B cell (primary cell): ENCODE results near the gene BSDC1. TPM values are rescaled to one million over a fixed set of nuclear protein-coding genes. Genes with fewer than 3 reads are reported as not detected.
A peak's percentile ranks its signal among the peaks of the same experiment; 100 is the strongest.

ENCODE experiments used
- ATAC-seq: fragments of 200-7000 bp; cut with Tn5 transposase; one replicate; pipeline ENCODE4 v1.10.0; 2021; ENCODE audit warnings: low read depth, mild to moderate bottlenecking, moderate number of reproducible peaks, moderate library complexity
- CTCF ChIA-PET: fragments of 350-600 bp; sonication (Branson Sonifier 250); formaldehyde crosslinking; loops from one replicate; lab custom pipeline; 2021; ENCODE audit warnings: antibody characterized with exemption, inconsistent platforms; lab: Charles Lee
- POLR2A ChIA-PET: fragments of 350-600 bp; sonication (Branson Sonifier 250); formaldehyde crosslinking; loops from one replicate; lab custom pipeline; 2021; ENCODE audit warnings: antibody characterized with exemption; lab: Charles Lee
- DNase-seq: peaks from one replicate; pipeline ENCODE4 v3.0.0; 2013
- H2AFZ ChIP-seq: 2 replicates; pipeline ENCODE4 v1.6.1; 2012; ENCODE audit warnings: mild to moderate bottlenecking, low read depth, low read length; ENCODE audit not compliant: insufficient read depth, poor library complexity, severe bottlenecking
- H3K27ac ChIP-seq, 2 donors: 1 replicate in 1 of 2; 2 replicates in 1 of 2; pipeline ENCODE4 v1.5.1; 2012 to 2013; ENCODE audit warnings: low read length in 2 of 2, mild to moderate bottlenecking in 2 of 2, moderate library complexity in 1 of 2
- H3K27me3 ChIP-seq, 4 experiments: fragments of 200-600 bp in 1 of 4; sonication (generic) in 1 of 4; replicated peaks in 1 of 4; 1 replicate in 2 of 4; 2 replicates in 2 of 4; pipeline versions ENCODE4 v1.6.1 to v1.7.0; 2013 to 2016; ENCODE audit warnings: low read length in 3 of 4, mild to moderate bottlenecking in 2 of 4, mixed read lengths in 1 of 4, moderate library complexity in 1 of 4; ENCODE audit not compliant: insufficient read depth in 4 of 4, control insufficient read depth in 3 of 4; ENCODE audit errors: control extremely low read depth in 1 of 4
- H3K36me3 ChIP-seq, 2 experiments: replicated peaks in 1 of 2; 1 replicate in 1 of 2; 2 replicates in 1 of 2; pipeline versions ENCODE4 v1.6.1 to v1.7.1; 2013; ENCODE audit warnings: low read length in 1 of 2; ENCODE audit not compliant: insufficient read depth in 2 of 2, control insufficient read depth in 1 of 2; ENCODE audit errors: control extremely low read depth in 1 of 2, extremely low read depth in 1 of 2
- H3K4me1 ChIP-seq, 2 donors: fragments of 200-600 bp in 1 of 2; sonication (generic) in 1 of 2; 1 replicate in 1 of 2; 2 replicates in 1 of 2; pipeline versions ENCODE4 v1.5.1 to v1.6.1; 2013 to 2017; ENCODE audit warnings: low read length in 2 of 2; ENCODE audit not compliant: control insufficient read depth in 2 of 2, insufficient read depth in 2 of 2
- H3K4me2 ChIP-seq: replicated peaks from 2 replicates; pipeline ENCODE3; 2012; ENCODE audit warnings: mild to moderate bottlenecking, low read depth, low read length; ENCODE audit not compliant: poor library complexity, severe bottlenecking
- H3K4me3 ChIP-seq, 5 experiments: fragments of 200-600 bp in 1 of 5; sonication (generic) in 1 of 5; 1 replicate in 3 of 5; 2 replicates in 2 of 5; pipeline versions ENCODE4 v1.5.1 to v1.7.0; 2011 to 2016; ENCODE audit warnings: low read length in 4 of 5, mild to moderate bottlenecking in 4 of 5, low read depth in 2 of 5, control low read depth in 1 of 5, moderate library complexity in 1 of 5; ENCODE audit not compliant: insufficient read depth in 1 of 5; ENCODE audit errors: control extremely low read depth in 1 of 5, extremely low read depth in 1 of 5
- H3K79me2 ChIP-seq: fragments of 200-600 bp; sonication (generic); one replicate; pipeline ENCODE4 v1.6.0; 2016; ENCODE audit warnings: low read length; ENCODE audit not compliant: control insufficient read depth, insufficient read depth
- H3K9ac ChIP-seq: fragments of 200-600 bp; sonication (generic); 2 replicates; pipeline ENCODE4 v1.6.1; 2017; ENCODE audit warnings: mild to moderate bottlenecking, low read length, moderate library complexity
- H3K9me3 ChIP-seq, 3 donors: one replicate each; pipeline versions ENCODE4 v1.6.1 to v1.7.1; 2013; ENCODE audit warnings: low read length in 2 of 3; ENCODE audit not compliant: control insufficient read depth in 2 of 3, insufficient read depth in 1 of 3; ENCODE audit errors: control extremely low read depth in 1 of 3
- H4K20me1 ChIP-seq: 2 replicates; pipeline ENCODE4 v1.6.0; 2012; ENCODE audit warnings: mild to moderate bottlenecking, low read length; ENCODE audit not compliant: insufficient read depth, control insufficient read depth, poor library complexity, severe bottlenecking
- H3K27ac Mint-ChIP-seq: one replicate; pipeline ENCODE4 v1.8.0; 2021; ENCODE audit warnings: mixed read lengths
- H3K27me3 Mint-ChIP-seq: one replicate; pipeline ENCODE4 v1.8.0; 2021; ENCODE audit warnings: mixed read lengths
- H3K4me1 Mint-ChIP-seq: one replicate; pipeline ENCODE4 v1.8.0; 2021; ENCODE audit warnings: mixed read lengths
- H3K4me3 Mint-ChIP-seq: one replicate; pipeline ENCODE4 v1.8.0; 2021; ENCODE audit warnings: mixed read lengths
- H3K9me3 Mint-ChIP-seq: one replicate; pipeline ENCODE4 v1.8.0; 2022; ENCODE audit warnings: mixed read lengths; ENCODE audit not compliant: insufficient read depth
- CTCF ChIP-seq: fragments of 200-600 bp; IDR thresholded peaks from one replicate; pipeline ENCODE4 v1.8.0; 2022; ENCODE audit warnings: antibody characterized with exemption, mild to moderate bottlenecking
- EZH2 ChIP-seq: IDR thresholded peaks from 2 replicates; pipeline ENCODE4 v1.6.1; 2012; ENCODE audit warnings: borderline replicate concordance, low read depth, mild to moderate bottlenecking, moderate library complexity, low read length; ENCODE audit not compliant: insufficient read depth, poor library complexity, severe bottlenecking
- WGBS: methylation state at CpG from one replicate; pipeline ENCODE4 v1.1.5; 2013; ENCODE audit warnings: missing lambda C conversion rate; ENCODE audit not compliant: insufficient coverage; 5-methylcytosine and 5-hydroxymethylcytosine counted together
- intact Hi-C: fragments of 100-400 bp; cut with micrococcal nuclease; formaldehyde crosslinking; loops from one replicate; pipeline ENCODE4 v1.10.0; 2022
- polyA plus RNA-seq: library from polyadenylated mRNA; depleted of rRNA; stranded (reverse); fragments of >200 nt; gene quantifications from 2 replicates; pipeline ENCODE4 v1.2.3, GENCODE V29; 2012
- total RNA-seq, 2 donors: library from RNA; stranded (reverse); fragments of 120-200 nt in 1 of 2; gene quantifications; 1 replicate in 1 of 2; 2 replicates in 1 of 2; pipeline versions ENCODE4 v1.2.3 to v1.2.4, GENCODE V29; 2013 to 2022

BSDC1 gene
- total and polyA plus RNA-seq, 2 donors (not counting 1 experiment from before 2014, with no cell fraction given): 54.5 to 117 TPM

- intact Hi-C loops: no loop called here
- H3K79me2 ChIP-seq: peaks cover 38% of the 10 kb centered on the region
- Mint-ChIP-seq H3K4me1 (peaks cover 26% of the 10 kb centered on the region), H3K9me3 (no peaks in the 10 kb centered on the region), H3K27ac (peak overlapping the region; percentile 22), H3K4me3 (no peak overlapping the region), H3K27me3 (no peaks in the 10 kb centered on the region)
- WGBS: 90% methylated on average over 3 of the region's 4 CpGs
- H2AFZ ChIP-seq: no peak overlapping the region
- H3K9ac ChIP-seq: no peak overlapping the region
- DNase-seq (no peak), ATAC-seq (no peak)
- H4K20me1 ChIP-seq: peaks cover 26% of the 10 kb centered on the region
- no peak overlapping the region for H3K4me3 ChIP-seq
- ChIA-PET POLR2A (interaction anchor here (0.6 to 1.3 kb wide), 3 partner anchors 9 to 268 kb away, joined by 3 to 4 read pairs (median 4); partner anchors contain the start of gene HDAC1), CTCF (no interaction called here)
- TF ChIP-seq CTCF: no peak
- no peak for TF ChIP-seq EZH2
- H3K9me3 ChIP-seq: no peaks in the 10 kb centered on the region
- H3K4me2 ChIP-seq: no peak overlapping the region
- peaks cover 1 to 80% of the 10 kb centered on the region in 2 experiments for H3K36me3 ChIP-seq
- peaks cover 18% of the 10 kb centered on the region in 2 donors for H3K4me1 ChIP-seq
- no peaks in the 10 kb centered on the region for H3K27me3 ChIP-seq
- H3K27ac ChIP-seq: peak overlapping the region in 1 of 2 donors; percentile 44
These were observed 64.2 kb downstream of the BSDC1 start for GRCh38 chr1:32329931-32330466.

- DNase-seq: no peak
- H3K4me2 ChIP-seq: no peak overlapping the region
- H3K79me2 ChIP-seq: peaks cover 56% of the 10 kb centered on the region
- no peak overlapping the region for H3K9ac ChIP-seq
- ChIA-PET CTCF (interaction anchor here (1.9 kb wide), 1 partner anchor 112 kb away, joined by 5 read pairs; no protein-coding TSS in a partner anchor), POLR2A (no interaction called here)
- no peak overlapping the region for H3K27ac Mint-ChIP-seq
- intact Hi-C loops: no loop called here
- H3K27me3 ChIP-seq: no peaks in the 10 kb centered on the region
- WGBS: 98% methylated on average over 8 of the region's 11 CpGs
- no peak for ATAC-seq
- peaks cover 10% of the 10 kb centered on the region for H4K20me1 ChIP-seq
- H3K27ac ChIP-seq: no peak overlapping the region
- peaks cover 4 to 80% of the 10 kb centered on the region in 2 experiments for H3K36me3 ChIP-seq
- peaks cover 21 to 24% of the 10 kb centered on the region in 2 donors for H3K4me1 ChIP-seq
- no peak overlapping the region for H3K4me3 Mint-ChIP-seq
- H3K9me3 ChIP-seq: no peaks in the 10 kb centered on the region
- no peak overlapping the region for H3K4me3 ChIP-seq
- H3K4me1 Mint-ChIP-seq: peaks cover 24% of the 10 kb centered on the region
- no peaks in the 10 kb centered on the region for H3K27me3 Mint-ChIP-seq
- TF ChIP-seq EZH2: no peak
- no peak for TF ChIP-seq CTCF
- no peak overlapping the region for H2AFZ ChIP-seq
- H3K9me3 Mint-ChIP-seq: no peaks in the 10 kb centered on the region
These were observed 67.0 kb downstream of the BSDC1 start for GRCh38 chr1:32327204-32327603.
